DOHH2 (cell line): ENCODE data around the gene PC.

Source experiments
- H3F3A ChIP-seq: fragments of 200-600 bp; sonication (generic), shearing (Covaris generic); 2 replicates; pipeline ENCODE4 v1.6.0; 2016; ENCODE audit warnings: antibody characterized with exemption, mild to moderate bottlenecking; ENCODE audit not compliant: control insufficient read depth, insufficient read depth
- H3K27ac ChIP-seq: fragments of 200-600 bp; sonication (generic); 2 replicates; pipeline ENCODE4 v1.5.1; 2014; ENCODE audit warnings: low read depth, mild to moderate bottlenecking, low read length, moderate library complexity
- H3K27me3 ChIP-seq: fragments of 200-600 bp; sonication (generic); 2 replicates; pipeline ENCODE4 v1.6.1; 2014; ENCODE audit warnings: mild to moderate bottlenecking, low read length, mixed read lengths; ENCODE audit not compliant: control insufficient read depth
- H3K36me3 ChIP-seq: fragments of 200-600 bp; sonication (generic); 2 replicates; pipeline ENCODE4 v1.6.1; 2014; ENCODE audit warnings: mild to moderate bottlenecking, low read length, moderate library complexity, mixed read lengths; ENCODE audit not compliant: control insufficient read depth
- H3K4me1 ChIP-seq: fragments of 200-600 bp; sonication (generic); 2 replicates; pipeline ENCODE4 v1.6.1; 2014; ENCODE audit warnings: mild to moderate bottlenecking, low read length, mixed read lengths; ENCODE audit not compliant: control insufficient read depth
- H3K4me2 ChIP-seq: fragments of 200-600 bp; sonication (generic); 2 replicates; pipeline ENCODE4 v1.6.0; 2014; ENCODE audit warnings: mild to moderate bottlenecking, low read length, moderate library complexity
- H3K4me3 ChIP-seq: fragments of 200-600 bp; sonication (generic); 2 replicates; pipeline ENCODE4 v1.5.1; 2014; ENCODE audit warnings: mild to moderate bottlenecking, low read length, mixed read lengths
- H3K79me2 ChIP-seq: fragments of 200-600 bp; sonication (generic); 2 replicates; pipeline ENCODE4 v1.6.1; 2014; ENCODE audit warnings: mild to moderate bottlenecking, low read length, mixed read lengths; ENCODE audit not compliant: control insufficient read depth
- H3K9me2 ChIP-seq: fragments of 200-600 bp; sonication (generic); replicated peaks from 2 replicates; pipeline ENCODE4 v1.6.1; 2014; ENCODE audit warnings: mild to moderate bottlenecking, low read length, mixed read lengths; ENCODE audit not compliant: control insufficient read depth
- H3K9me3 ChIP-seq: fragments of 200-600 bp; sonication (generic); 2 replicates; pipeline ENCODE4 v1.6.1; 2014; ENCODE audit warnings: antibody characterized with exemption, low read length, mixed read lengths; ENCODE audit not compliant: control insufficient read depth, insufficient read depth
- H4K20me1 ChIP-seq: fragments of 200-600 bp; sonication (generic); 2 replicates; pipeline ENCODE4 v1.6.0; 2014; ENCODE audit warnings: low read depth, mild to moderate bottlenecking, antibody characterized with exemption, low read length, moderate library complexity; ENCODE audit not compliant: control insufficient read depth, insufficient read depth
- CTCF ChIP-seq: fragments of 200-600 bp; sonication (generic); IDR thresholded peaks from one replicate; pipeline ENCODE4 v1.5.1; 2014; ENCODE audit warnings: antibody characterized with exemption, mild to moderate bottlenecking, low read depth, low read length; ENCODE audit not compliant: poor library complexity, severe bottlenecking
- EZH2phosphoT487 ChIP-seq: fragments of 200-600 bp; sonication (generic); IDR thresholded peaks from 2 replicates; pipeline ENCODE4 v1.6.1; 2017; ENCODE audit warnings: borderline replicate concordance, mild to moderate bottlenecking, antibody characterized with exemption, low read length, moderate library complexity, mixed read lengths

Gene PC

GRCh38 chr11:66814678-66815077 is 143.5 kb downstream of the PC start:
- Histone ChIP-seq H3K27me3 (no peaks in the 10 kb centered on the region), H3F3A (no peaks in the 10 kb centered on the region; the same call in 1 of the 2 replicates), H3K79me2 (no peaks in the 10 kb centered on the region), H3K9me3 (no peaks in the 10 kb centered on the region), H3K4me2 (no peak overlapping the region), H3K9me2 (no peaks in the 10 kb centered on the region), H4K20me1 (no peaks in the 10 kb centered on the region), H3K27ac (no peak overlapping the region), H3K4me3 (no peak overlapping the region), H3K36me3 (no peaks in the 10 kb centered on the region), H3K4me1 (peaks cover 21% of the 10 kb centered on the region)
- TF ChIP-seq CTCF (no peak), EZH2phosphoT487 (no peak)

- Histone ChIP-seq H3K4me2 (no peak overlapping the region), H4K20me1 (no peaks in the 10 kb centered on the region), H3K27me3 (no peaks in the 10 kb centered on the region), H3K9me3 (no peaks in the 10 kb centered on the region), H3K4me1 (peaks cover 51% of the 10 kb centered on the region), H3F3A (peaks cover 2% of the 10 kb centered on the region; the same call in 1 of the 2 replicates), H3K4me3 (no peak overlapping the region), H3K36me3 (peaks cover 5% of the 10 kb centered on the region), H3K9me2 (no peaks in the 10 kb centered on the region), H3K79me2 (no peaks in the 10 kb centered on the region), H3K27ac (no peak overlapping the region)
- no peak for TF ChIP-seq EZH2phosphoT487
- TF ChIP-seq CTCF, result no peak
Observed at GRCh38 chr11:66810576-66811185, 147.5 kb downstream of the PC start.

DNA sequence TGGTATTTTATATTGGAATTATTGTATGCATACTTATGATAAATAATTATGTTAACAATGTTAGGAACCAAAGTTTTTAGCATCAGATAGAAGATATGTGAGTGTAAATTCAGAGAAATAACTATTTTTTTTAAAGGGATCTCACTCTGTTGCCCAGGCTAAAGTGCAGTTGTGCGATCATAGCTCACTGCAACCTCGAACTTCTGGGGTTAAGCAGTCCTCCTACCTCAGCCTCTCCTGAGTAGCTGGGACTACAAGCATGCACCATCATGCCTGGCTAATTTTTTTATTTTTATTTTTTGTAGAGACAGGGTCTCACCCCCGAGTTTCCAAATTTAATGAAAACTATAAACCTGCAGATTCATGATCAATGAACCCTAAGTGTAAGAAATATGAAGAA is 148.6 kb downstream of the PC start:
- no peak overlapping the region for H3K4me2 ChIP-seq

More for the DNA sequence above, 148.6 kb downstream of the PC start:
- Histone ChIP-seq H3K4me3 (no peak overlapping the region), H4K20me1 (no peaks in the 10 kb centered on the region), H3F3A (peaks cover 3% of the 10 kb centered on the region; the same call in 1 of the 2 replicates), H3K9me2 (no peaks in the 10 kb centered on the region), H3K9me3 (no peaks in the 10 kb centered on the region), H3K27me3 (no peaks in the 10 kb centered on the region), H3K4me1 (peaks cover 46% of the 10 kb centered on the region), H3K36me3 (peaks cover 7% of the 10 kb centered on the region), H3K79me2 (no peaks in the 10 kb centered on the region), H3K27ac (no peak overlapping the region)
- no peak for TF ChIP-seq EZH2phosphoT487
- no peak for TF ChIP-seq CTCF
